Stimulated activated CD8-positive, alpha-beta memory T cell treated with anti-CD3 and anti-CD28 coated beads, Interleukin-15, amount 100 ng/mL, for 4 hours (primary cell): ENCODE data around the gene PCDH11Y.
"Not testable (repeated sequence)": the region's sequence is repeated elsewhere in the genome, so short reads cannot be mapped to it uniquely, and the experiment has no call there.

Source experiments
- DNase-seq, 2 donors: peaks; one replicate each; pipeline ENCODE4 v3.0.0-alpha.2; 2020; ENCODE audit warnings: low read depth in 2 of 2

The PCDH11Y gene

GRCh38 chrY:5000057-5000456 lies at the start of gene PCDH11Y:
PCDH11Y (plus strand) TSS chrY:5000296; CDS start chrY:5057100, 56,804 bp downstream.
- DNase-seq, result not testable (repeated sequence)

GRCh38 chrY:4967894-4968293 lies 32.2 kb upstream of the PCDH11Y start:
- DNase-seq, result not testable (repeated sequence)

GRCh38 chrY:4991743-4992400 lies 8.2 kb upstream of the PCDH11Y start:
- DNase-seq, result not testable (repeated sequence)

- DNase-seq, result not testable (repeated sequence)
Observed at GRCh38 chrY:4994892-4995291, 5.2 kb upstream of the PCDH11Y start.

GRCh38 chrY:5002476-5003184 lies 2.5 kb downstream of the PCDH11Y start:
- DNase-seq, result not testable (repeated sequence)

GRCh38 chrY:5038972-5039523 lies 39.0 kb downstream of the PCDH11Y start:
- not testable (repeated sequence) for DNase-seq

GRCh38 chrY:5083017-5083416 lies 82.9 kb downstream of the PCDH11Y start:
- DNase-seq, result not testable (repeated sequence)

GRCh38 chrY:5182998-5183397 lies 182.9 kb downstream of the PCDH11Y start:
- DNase-seq, result not testable (repeated sequence)

- not testable (repeated sequence) for DNase-seq
Observed at GRCh38 chrY:5215116-5215515, 215.0 kb downstream of the PCDH11Y start.

- not testable (repeated sequence) for DNase-seq
Observed at GRCh38 chrY:5324931-5325330, 324.8 kb downstream of the PCDH11Y start.

- not testable (repeated sequence) for DNase-seq
Observed at GRCh38 chrY:5342220-5342619, 342.1 kb downstream of the PCDH11Y start.

- DNase-seq, result not testable (repeated sequence)
Observed at GRCh38 chrY:5543705-5544104, 543.6 kb downstream of the PCDH11Y start.

GRCh38 chrY:5638589-5638988 lies 638.5 kb downstream of the PCDH11Y start:
- DNase-seq, result not testable (repeated sequence)

- DNase-seq, result not testable (repeated sequence)
Observed at GRCh38 chrY:5679265-5679664, 679.2 kb downstream of the PCDH11Y start.

- DNase-seq, result not testable (repeated sequence)
Observed at GRCh38 chrY:5708727-5709126, 708.6 kb downstream of the PCDH11Y start.

- not testable (repeated sequence) for DNase-seq
Observed at GRCh38 chrY:5709788-5710381, 709.8 kb downstream of the PCDH11Y start.

- DNase-seq, result not testable (repeated sequence)
Observed at GRCh38 chrY:5761403-5761802, 761.3 kb downstream of the PCDH11Y start.

- not testable (repeated sequence) for DNase-seq
Observed at GRCh38 chrY:5776485-5776884, 776.4 kb downstream of the PCDH11Y start.
